Glomerular visceral epithelial cell (primary cell): Measurements from ENCODE around the gene ZC3H8.

ENCODE experiments used
- DNase-seq: peaks from one replicate; pipeline ENCODE4 v3.0.0-alpha.2; 2016; ENCODE audit errors: extremely low spot score

ZC3H8 gene

DNA sequence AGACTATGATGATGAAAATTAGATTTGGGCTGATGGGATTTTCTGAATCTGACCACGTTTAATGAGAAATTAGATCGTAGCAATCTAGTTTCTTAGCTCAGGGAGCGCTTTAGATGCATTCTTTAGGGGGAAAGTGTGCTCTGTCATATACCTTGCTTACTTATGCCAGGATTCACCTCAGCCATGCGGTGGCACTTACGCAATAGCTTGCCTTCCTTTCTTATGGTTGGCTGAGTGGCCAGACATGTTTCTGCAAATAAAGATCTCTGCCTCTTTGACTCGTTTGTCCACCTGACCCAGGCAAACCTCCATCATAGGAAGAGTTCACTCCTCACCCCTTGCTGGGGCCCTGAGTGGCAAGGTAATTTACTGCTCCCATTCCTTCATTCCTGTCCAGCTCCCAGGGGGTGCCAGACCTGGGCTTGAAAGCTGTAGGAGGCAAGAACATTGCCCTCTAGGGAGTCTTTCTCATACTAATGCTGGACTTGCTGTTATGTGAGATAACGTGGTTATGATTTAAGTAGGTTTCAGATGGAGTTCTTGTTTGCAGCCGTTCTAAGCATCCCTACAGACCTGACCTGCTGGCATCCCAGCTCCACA is 59.6 kb downstream of the ZC3H8 start:
- no peak for DNase-seq

DNA sequence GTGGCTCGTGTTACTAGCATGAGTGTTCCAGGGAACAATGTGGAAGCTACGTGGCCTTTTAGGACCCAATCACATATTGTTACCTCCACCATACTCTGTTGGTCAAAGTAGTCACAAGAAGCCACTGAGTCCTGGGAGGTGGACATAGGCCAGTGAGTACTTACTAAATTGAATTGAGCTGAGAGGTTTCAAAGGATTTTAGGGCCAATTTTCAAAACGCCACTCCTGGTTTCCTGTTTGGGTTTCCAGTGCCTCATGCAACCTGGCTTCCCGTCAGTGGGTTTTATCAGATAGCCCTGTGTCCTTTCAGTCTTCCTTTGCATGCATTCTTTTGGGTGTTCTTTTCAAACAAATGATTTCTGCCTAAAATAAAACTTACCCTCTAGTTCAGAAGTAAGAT is 60.4 kb downstream of the ZC3H8 start:
- DNase-seq = no peak

DNA sequence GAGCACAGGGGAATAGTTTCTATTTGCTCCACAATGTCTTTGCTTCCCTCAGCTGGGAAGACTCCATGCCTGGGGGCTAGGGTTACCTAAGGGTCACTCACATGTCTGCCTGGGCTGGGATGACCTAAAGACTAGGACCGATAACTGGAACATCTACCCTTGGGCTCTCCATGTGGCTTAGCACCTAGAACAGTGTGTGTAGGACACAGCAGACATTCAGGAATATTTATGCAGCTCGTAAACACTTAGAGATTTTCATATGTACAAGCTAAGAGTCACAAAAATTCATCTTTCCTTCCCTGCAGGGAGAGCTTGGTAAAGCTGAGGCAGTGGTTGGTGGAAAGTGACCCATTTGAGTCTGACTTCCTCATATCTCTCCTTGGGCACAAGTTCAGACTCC is 60.8 kb downstream of the ZC3H8 start:
- DNase-seq = no peak

GRCh38 chr2:112189001-112189556 is 65.8 kb downstream of the ZC3H8 start:
- no peak for DNase-seq

DNA sequence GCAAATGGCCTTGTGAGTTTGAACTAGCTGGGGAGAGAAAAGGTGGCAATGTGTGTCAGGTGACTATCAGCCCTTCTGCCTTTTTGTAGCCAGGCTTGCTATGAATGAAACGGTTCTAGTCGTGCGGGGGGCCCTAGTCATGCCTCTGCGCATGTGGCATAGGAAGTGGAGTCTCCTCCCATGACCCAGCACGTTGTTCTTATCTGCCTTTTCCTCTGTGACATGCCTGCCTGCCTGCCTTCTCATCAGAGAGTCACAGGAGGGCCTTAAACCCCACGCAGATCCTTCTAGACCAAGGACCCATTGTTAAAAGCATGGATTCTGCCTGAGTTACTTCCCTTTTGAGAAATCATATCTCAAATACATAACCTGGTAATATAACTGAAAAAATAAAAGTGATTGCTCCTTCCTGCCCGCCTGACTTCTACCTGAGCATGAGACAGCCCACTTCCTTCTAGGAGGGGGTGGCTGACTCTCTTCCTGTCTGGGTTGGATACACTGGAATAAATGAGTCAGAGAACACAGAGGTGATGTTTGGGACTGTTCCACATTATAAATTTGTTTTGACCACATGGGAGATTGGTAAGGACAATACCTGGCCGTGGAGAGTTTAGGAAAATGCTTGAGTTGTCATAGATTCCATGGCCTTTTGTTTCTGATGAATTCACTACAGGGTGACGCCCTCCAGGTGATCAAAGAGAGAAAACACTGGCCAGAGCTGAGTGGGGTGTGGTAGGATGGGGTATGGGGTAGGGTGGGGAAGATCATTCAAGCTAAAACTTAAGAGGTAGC is 66.8 kb downstream of the ZC3H8 start:
- DNase-seq = peak; percentile 44

DNA sequence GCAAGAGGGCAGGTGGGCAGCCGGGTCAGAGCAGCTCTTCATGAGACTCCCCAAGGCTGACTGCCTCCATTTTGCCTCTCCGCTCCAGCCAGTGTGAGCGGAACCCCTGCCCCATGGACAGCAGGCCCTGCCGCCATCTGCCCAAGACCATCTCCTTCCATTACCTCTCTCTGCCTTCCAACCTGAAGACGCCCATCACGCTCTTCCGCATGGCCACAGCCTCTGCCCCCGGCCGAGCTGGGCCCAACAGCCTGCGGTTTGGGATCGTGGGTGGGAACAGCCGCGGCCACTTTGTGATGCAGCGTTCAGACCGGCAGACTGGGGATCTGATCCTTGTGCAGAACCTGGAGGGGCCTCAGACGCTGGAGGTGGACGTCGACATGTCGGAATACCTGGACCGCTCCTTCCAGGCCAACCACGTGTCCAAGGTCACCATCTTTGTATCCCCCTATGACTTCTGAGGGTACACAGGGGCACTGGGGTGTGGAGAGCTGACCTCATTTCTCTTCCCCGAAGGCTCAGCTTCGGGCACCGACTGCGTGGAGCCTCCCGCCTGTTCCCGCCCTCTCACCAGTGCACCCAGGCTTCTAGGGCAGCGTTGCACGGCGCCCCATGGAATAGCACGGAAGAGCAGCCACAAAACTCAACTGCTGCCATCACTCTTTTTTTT is 67.7 kb downstream of the ZC3H8 start:
- DNase-seq = no peak

DNA sequence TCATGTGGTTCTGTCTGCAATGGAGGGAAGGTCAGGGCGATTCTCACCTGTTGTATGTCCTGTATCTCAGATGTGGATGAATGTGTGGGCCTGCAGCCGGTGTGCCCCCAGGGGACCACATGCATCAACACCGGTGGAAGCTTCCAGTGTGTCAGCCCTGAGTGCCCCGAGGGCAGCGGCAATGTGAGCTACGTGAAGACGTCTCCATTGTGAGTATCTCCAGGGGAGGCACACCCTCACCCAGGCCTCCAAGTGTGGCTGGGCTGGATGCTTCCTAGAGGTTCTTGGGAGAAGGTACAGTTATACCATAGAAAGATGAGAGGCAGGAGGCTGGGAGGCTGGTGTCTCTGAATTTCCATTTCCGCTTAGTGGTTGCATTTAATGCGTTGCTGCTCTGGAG is 69.7 kb downstream of the ZC3H8 start:
- no peak for DNase-seq

DNA sequence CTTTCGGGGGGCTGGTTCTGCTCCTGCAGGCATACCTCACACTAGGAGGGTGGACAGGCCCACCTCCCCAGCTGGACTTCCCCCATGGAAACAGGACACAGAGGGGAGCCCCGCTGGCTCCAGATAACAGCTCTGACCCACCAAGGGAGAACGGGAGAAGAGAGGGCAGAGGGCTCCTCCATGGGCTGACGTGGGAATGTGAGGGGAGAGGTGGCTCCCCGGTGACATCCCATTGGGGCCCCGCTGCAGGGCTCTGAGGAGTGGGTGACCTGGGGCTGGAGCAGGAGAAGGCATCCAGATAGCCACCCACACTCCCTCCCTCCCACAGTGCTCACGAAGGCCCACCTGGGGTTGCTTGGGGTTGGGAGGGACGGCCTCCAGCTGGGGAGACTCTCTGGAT is 70.7 kb downstream of the ZC3H8 start:
- no peak for DNase-seq

GRCh38 chr2:112183327-112184025 is 71.4 kb downstream of the ZC3H8 start:
- peak; percentile 4 for DNase-seq

DNA sequence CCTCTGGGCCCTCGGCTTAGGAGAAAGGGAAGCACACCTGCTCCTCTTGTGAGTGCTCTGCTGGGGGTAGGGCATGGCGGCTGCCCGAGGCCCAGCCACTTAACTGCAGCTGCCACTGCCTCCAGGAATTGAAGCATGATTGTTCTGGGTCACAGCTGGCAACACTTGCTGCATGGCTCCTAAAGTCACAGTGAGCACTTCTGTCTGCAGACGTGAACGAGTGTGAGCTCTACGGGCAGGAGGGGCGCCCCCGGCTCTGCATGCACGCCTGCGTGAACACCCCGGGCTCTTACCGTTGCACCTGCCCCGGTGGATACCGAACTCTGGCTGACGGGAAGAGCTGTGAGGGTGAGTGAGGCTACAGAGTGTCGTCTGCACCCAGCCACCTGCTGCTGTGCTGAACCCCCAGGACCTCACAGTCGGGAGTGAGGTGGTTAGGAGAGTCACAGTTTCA is 72.2 kb downstream of the ZC3H8 start:
- DNase-seq = no peak

- no peak for DNase-seq
These were observed 73.1 kb downstream of the ZC3H8 start for GRCh38 chr2:112181571-112182290.

DNA sequence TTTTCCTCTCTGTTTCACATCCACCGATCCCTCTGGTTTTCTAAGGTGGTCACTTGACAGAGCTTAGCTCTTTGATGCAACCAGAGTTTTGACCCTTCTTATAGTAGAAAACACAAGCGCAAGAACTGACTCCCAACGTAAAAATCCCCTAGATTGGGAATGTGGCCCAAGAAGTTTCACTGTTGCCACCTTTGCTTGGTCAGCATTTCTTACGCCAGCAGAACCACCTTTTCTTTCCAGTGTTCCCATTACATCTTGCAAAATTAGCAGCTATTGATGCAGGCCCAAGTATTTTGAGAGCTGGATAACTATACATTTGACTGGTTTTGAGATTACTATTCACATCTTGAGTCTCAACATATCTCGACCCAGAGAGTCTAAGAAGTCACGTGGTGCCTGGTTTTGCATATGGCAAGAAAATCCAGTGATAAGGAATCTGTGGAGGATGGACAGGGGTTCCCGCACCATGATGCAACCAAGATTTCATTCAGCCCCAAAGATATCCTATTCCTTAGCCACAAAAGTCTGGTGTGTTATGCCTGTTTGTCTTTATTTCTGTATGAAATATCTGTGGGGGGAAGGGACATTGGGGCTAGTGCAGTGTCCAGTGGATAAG is 78.8 kb downstream of the ZC3H8 start:
- DNase-seq = no peak

GRCh38 chr2:112175333-112175732 is 79.5 kb downstream of the ZC3H8 start:
- no peak for DNase-seq

DNA sequence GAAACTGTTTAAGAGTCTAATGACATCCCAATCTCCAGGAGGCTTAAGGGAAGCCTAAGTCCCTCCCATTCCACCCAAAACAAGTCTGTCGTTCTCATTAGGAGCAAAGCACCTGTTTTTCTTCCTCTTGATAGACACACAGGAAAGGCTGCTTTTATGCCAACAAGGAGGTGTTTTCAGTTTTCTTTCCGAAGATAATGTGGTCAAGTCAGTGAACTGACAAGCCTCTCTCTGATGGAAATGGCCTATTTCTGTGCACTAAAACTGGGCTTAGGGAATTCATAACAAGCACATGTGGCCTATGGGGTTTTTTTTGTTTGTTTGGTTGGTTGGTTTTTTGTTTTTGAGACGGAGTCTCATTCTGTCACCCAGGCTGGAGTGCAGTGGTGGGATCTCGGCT is 80.5 kb downstream of the ZC3H8 start:
- DNase-seq = no peak

GRCh38 chr2:112173646-112174319 is 81.1 kb downstream of the ZC3H8 start:
- peak; percentile 98 for DNase-seq

DNA sequence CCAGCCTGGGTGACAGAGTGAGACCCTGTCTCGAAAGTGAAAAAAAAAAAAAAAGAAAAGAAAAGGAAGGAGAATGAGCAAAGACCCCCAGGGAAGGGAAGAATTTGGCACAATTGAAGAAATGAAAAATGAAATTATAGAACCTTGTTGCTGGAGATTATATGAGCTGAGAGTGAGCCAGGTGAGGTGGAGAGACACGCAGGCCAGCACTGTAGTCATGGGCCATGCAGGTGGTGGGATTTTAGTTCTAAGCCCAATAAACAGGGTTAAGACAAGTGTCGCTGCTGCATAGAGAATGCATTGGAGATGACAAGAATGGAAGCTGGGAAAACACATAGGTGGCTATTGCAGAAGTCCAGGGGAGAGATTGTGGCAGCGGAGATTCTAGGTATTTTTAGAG is 84.3 kb downstream of the ZC3H8 start:
- no peak for DNase-seq

DNA sequence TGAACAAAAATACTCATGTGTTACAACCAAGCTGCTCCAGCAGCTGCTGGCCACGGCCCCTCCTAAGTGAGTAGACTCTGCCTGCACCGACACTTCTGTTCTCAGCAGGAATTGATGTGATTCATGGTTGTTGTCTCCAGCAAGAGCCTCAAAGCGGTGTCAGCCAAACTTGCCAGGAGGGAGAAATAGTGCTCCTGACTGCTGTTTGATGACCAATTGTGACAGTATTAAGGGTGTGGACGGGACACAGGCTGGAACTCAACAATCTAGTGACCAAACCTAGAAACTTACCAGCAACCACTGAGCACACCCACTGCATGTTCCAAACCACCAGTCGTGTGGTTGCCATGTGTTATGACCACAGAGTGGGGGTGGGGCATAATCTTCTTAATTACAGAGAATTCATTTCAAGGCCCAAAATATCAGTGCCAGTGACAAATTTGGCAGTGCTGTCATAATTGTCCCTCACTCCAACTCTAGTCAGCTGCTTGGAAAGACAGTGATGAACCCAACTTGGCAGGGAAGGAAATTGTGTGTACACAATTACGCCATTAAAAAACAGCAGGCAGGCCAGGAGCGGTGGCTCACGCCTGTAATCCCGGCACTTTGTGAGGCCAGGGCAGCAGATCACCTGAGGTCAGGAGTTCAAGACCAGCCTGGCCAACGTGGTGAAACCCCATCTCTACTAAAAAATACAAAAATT is 86.3 kb downstream of the ZC3H8 start:
- DNase-seq = no peak

- no peak for DNase-seq
These were observed 87.9 kb downstream of the ZC3H8 start for GRCh38 chr2:112166806-112167499.

- DNase-seq = no peak
These were observed 89.5 kb downstream of the ZC3H8 start for GRCh38 chr2:112165296-112165695.
